ENCODE results near the gene CYGB.
"Not testable (repeated sequence)": the region's sequence is repeated elsewhere in the genome, so short reads cannot be mapped to it uniquely, and the experiment has no call there.

GRCh38 chr17:76514355-76514754 is 23.2 kb downstream of the CYGB start:
- TF ChIP-seq CTCF, POLR2A, EP300, POLR2AphosphoS5 (IDR thresholded peaks at IDR 0.05): not testable (repeated sequence)
